NCI-H526 (cell line): Measurements from ENCODE around the gene RHBDL1.

ENCODE experiments used
- DNase-seq, 2 experiments: peaks; one replicate each; lab custom pipeline; 2025; lab: John Stamatoyannopoulos, UW

RHBDL1 gene

GRCh38 chr16:674968-675883 lies at the start of gene RHBDL1:
RHBDL1 (plus strand) TSS chr16:675671; CDS start chr16:675791, 120 bp downstream.
- DNase-seq = no peak

DNA sequence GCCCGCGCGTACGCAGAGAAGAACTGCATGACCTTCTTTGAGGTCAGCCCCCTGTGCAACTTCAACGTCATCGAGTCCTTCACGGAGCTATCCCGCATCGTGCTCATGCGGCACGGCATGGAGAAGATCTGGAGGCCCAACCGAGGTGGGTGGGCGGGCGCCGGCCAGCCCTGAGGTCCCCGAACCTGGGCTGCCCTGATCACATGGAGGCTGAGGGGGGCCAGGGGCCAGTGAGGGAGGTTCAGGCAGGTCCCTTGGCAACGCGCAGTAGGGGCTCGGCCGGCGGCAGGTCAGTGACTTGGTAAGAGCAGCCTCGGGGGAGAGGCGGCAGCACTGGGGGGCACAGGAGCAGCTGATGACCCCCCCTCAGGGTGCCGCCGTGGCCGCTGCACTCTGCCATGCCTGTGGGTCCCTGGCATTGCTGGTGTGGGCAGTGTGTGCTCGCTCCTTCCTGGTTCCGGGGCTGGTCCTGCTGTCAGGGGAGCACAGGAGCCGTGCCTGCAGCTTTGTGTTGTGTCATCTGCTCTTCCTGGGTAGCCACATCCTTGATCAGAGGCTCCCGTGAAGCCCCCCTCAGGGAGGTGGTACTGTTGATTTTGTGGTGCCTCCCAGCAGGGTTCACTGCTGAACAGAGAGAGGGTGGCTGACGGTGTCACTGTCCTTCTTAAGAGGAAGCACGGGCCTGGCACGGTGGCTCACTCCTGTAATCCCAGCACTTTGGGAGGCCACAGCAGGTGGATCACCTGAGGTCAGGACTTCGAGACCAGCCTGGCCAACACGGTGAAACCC lies 49.3 kb upstream of the RHBDL1 start:
- DNase-seq = no peak

DNA sequence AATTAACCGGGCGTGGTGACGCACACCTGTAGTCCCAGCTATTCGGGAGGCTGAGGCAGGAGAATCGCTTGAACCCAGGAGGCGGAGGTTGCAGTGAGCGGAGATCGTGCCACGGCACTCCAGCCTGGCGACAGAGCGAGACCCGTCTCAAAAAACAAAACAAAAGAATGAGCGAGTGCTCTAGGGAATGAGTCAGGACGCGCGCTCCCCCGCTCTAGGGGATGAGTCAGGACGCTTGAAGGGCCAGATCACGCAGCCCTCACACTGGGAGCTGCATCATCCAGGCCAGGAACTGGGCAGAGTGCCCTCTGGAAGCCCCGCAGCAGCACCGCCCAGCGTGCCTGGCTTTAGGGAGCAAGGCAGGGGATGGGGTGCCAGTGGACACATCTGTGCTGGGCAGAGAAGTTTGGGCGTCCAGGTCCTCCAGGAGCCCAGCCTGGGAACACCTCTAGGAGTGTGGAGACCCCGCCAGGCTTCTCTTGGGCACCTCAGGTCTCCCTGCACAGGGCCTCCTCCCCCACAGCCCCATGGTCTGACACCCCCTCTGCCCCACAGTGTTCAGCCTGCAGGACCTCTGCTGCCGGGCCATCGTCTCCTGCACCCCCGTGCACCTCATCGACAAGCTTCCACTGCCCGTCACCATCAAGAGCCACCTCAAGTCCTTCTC lies 48.6 kb upstream of the RHBDL1 start:
- no peak for DNase-seq

GRCh38 chr16:627454-628239 lies 47.8 kb upstream of the RHBDL1 start:
- DNase-seq = no peak

DNA sequence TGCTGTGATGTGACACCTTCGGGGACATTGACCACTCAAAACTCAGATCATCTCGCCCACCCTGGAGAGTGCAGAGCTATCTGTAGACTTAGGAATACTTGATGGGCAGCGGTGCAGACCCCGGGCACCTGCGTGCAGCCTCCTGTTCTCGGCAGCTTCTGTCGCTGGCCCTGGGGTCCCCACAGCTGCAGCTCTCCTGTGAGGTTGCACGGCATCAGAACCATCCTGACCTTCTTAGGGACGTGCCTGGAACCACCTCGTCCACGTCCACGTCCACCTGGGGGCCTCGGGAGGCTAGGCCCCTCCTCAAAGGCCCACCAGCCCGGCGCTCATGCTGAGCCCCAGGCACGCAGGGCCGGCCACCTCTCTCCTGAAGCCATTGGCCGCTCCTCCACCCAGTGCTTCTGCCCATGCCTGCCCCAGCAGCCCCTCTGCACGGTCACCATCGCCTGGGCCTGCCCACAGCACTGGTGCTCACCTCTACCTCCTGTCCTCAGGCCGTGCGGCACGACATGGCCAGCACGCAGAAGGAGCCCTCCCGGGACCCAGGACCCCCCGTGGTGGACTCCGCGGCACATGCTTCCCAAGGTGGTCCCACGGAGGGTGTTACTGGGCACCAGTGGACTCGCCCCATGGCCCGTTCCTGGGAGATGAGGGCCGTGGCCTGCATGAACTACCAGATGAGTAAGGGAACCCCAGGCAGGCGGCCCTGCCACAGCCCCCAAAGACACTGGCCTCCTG lies 47.0 kb upstream of the RHBDL1 start:
- no peak for DNase-seq

DNA sequence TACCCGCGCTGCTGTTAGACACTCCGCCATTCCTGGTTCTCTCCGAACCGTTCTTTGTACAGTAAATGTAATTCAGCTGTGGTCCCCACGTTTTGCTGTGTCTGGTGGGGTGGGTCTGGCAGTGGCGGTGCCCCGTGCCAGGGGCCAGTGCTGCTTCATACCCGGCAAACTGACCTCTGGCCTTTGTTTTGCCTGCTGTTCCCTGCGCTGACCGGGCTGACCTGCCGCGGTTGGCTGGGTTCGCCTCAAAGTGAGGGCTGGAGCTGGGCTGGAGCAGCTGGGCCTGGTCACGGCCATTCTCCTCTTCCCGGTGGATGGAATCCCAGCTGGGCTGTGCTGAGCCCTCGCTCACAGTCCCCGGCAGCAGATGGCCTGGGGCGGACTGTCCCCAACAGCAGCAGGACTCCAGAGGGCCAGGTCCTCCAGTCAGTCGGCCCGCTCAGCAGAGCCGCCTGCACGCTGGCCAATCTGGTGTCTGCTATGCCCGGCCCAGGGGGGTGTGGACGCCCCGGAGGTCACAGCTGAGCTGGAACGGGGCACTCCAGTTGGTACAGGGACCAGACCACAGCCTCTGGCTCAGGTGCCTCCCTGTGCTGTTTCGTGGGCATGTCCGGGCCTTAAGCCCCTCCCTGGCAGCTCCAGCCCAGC lies 46.2 kb upstream of the RHBDL1 start:
- no peak for DNase-seq

DNA sequence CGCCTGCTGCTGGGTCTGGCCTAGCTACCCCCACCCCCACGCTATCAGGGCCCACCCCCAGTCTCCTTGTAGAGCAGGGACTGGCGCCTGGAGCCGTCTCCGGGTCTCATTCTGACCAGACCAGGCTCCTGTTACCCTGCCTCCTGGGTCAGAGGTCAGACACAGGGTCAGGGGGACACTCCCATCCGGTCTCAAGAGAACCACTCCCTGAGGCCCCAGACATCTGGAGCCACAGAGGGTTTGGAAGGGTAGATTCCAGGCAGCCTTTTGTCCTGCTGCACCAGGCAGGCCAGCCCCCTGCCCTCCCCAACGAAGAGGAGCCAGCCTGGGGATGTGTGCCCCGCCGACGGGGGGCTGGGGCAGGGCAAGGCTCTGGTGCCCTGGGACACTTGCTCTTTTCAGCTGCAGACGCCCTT lies 45.6 kb upstream of the RHBDL1 start:
- DNase-seq = no peak

- no peak for DNase-seq
Measured at GRCh38 chr16:630249-630814, 45.1 kb upstream of the RHBDL1 start.

GRCh38 chr16:630815-631405 lies 44.6 kb upstream of the RHBDL1 start, which contains the start of gene WFIKKN1:
WFIKKN1 (plus strand) TSS chr16:630985; CDS start chr16:631254, 269 bp downstream.
- DNase-seq = peak in 1 of 2 experiments; percentile 22

DNA sequence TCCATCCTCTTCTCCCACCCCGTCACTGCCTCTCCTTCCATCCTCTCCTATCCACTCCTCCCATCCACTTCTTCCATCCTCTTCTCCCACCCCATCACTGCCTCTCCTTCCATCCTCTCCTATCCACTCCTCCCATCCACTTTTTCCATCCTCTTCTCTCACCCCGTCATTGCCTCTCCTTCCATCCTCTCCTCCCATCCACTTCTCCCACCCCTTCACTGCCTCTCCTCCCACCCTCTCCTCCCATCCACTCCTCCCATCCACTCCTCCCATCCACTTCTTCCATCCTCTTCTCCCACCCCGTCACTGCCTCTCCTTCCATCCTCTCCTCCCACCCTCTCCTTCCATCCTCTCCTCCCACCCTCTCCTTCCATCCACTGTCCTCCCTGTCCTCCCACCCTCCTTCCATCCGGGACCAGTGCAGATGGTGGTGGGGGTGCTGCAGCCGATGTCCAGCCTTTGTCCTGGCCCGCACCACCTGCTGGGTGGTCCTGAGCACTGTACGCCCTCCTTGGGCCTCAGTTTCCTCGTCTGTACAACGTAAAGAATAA lies 43.6 kb upstream of the RHBDL1 start:
- DNase-seq = no peak

GRCh38 chr16:632486-633335 lies 42.8 kb upstream of the RHBDL1 start:
- DNase-seq = no peak

DNA sequence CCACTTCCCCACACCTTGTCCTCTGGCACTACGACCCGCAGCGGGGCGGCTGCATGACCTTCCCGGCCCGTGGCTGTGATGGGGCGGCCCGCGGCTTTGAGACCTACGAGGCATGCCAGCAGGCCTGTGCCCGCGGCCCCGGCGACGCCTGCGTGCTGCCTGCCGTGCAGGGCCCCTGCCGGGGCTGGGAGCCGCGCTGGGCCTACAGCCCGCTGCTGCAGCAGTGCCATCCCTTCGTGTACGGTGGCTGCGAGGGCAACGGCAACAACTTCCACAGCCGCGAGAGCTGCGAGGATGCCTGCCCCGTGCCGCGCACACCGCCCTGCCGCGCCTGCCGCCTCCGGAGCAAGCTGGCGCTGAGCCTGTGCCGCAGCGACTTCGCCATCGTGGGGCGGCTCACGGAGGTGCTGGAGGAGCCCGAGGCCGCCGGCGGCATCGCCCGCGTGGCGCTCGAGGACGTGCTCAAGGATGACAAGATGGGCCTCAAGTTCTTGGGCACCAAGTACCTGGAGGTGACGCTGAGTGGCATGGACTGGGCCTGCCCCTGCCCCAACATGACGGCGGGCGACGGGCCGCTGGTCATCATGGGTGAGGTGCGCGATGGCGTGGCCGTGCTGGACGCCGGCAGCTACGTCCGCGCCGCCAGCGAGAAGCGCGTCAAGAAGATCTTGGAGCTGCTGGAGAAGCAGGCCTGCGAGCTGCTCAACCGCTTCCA lies 42.0 kb upstream of the RHBDL1 start:
- DNase-seq = no peak

GRCh38 chr16:634051-634670 lies 41.3 kb upstream of the RHBDL1 start:
- no peak for DNase-seq

DNA sequence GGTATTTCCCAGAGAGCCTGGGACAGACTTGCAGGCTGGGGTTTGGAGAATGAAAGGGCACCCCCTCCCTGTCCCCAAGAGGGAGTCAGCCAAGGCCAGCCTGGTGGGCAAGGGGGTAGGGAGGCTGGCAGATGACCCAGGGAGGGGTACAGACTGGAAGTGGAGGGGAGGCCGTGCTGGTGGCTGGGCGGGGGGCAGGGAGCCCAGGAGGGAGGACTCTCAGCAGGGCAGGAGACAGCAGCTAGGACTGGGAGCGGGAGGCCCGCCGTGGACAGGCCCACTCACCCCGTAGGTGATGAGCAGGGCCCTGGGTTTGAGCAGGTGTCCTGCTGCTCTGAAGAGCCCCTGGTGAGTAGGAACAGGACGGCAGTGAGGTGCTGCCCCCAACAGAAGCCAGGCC lies 40.5 kb upstream of the RHBDL1 start:
- no peak for DNase-seq

GRCh38 chr16:635573-636205 lies 39.8 kb upstream of the RHBDL1 start:
- no peak for DNase-seq

GRCh38 chr16:636206-637080 lies 39.0 kb upstream of the RHBDL1 start, which contains the start of gene METTL26:
METTL26 (minus strand) TSS chr16:636305; CDS start chr16:636290, 15 bp downstream.
- DNase-seq = peak; percentile 82 to 94
